NCI-H226 (cell line): Measurements from ENCODE around the gene DDX4.
"Not testable (repeated sequence)": the region's sequence is repeated elsewhere in the genome, so short reads cannot be mapped to it uniquely, and the experiment has no call there.

Experiments used
- DNase-seq: peaks from one replicate; pipeline ENCODE4 v3.0.0-alpha.2; 2015

The DDX4 gene

DNA sequence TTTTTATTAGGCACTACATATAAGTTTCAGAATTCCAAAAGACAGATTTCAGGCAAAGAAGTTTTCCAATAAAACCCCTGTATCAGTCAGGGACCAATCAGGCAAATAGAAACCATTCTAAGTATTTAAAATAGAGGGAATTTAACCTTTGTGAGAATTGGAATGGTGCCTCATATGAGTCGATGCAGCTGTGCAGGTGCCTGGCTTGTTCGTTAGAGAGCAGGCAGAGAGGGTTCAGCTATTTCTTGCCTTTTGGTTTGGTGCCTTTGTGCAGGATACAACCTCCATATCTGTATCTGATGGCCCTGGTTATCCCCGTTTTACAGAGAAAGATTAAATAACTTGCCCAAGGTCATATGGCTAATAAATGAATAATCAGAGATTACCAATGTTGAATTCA lies 6.0 kb upstream of the DDX4 start:
- no peak for DNase-seq

- no peak for DNase-seq
Measured at GRCh38 chr5:55732585-55732984, 5.3 kb upstream of the DDX4 start.

DNA sequence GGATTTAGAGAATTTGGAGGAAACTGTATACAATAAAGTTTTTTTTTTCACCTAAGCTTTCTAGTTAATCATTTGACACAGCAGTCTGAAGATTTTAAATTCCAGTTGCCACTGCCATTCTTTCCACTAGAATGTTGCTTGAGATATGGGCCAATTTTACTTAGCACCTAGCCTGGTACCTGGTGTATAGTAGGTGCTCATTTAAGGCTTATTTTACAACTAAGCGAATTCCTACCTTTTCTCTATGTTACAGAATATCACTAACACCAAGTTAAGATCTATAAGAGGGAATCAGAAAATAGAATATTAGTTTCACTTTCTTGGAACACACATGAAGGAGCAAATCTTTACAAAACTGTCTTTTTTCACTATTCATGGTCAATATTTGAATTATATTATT lies 3.2 kb upstream of the DDX4 start:
- no peak for DNase-seq

- no peak for DNase-seq
Measured at GRCh38 chr5:55742778-55743177, 4.9 kb downstream of the DDX4 start.

- no peak for DNase-seq
Measured at GRCh38 chr5:55747778-55748318, 10.0 kb downstream of the DDX4 start.

DNA sequence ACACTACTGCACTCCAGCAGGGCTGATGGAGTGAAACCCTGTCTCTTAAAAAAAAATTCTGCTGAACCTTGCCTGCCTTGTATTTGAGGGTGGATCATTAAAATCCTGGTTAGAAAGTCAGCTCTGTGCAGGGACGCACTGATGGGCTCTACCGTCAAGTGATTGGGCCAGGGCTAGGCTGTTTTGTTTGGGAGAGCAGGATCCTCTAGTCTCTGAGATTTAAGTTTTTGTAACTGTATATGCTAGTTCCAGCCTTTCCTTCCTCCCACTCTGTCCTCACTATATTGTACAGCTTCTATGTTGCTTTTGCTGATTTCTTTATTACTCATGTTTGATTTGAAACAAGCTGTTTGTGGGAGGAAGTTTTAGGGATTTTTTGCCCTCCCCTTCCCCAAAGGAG lies 11.5 kb downstream of the DDX4 start:
- no peak for DNase-seq

- DNase-seq, result no peak
Measured at GRCh38 chr5:55750063-55750462, 12.2 kb downstream of the DDX4 start.

GRCh38 chr5:55750499-55750898 lies 12.6 kb downstream of the DDX4 start:
- no peak for DNase-seq

DNA sequence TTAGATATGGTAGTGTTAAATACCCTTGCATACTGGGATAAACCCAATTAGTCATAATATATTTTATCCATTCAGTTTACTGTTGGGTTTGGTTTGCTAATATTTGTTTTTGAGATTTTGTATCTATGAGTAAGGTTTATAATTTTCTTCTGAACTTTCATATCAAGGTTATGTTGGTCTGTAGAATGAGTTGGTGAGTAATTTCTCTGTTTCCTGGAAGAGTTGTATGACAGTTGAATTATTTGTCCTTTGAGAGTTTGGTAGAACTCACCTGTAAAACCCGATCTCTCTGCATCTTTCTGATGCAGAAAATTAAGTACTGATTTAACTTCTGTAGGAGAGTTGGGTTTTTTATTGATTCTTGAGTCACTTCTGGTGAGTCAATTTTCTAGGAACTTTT lies 20.4 kb downstream of the DDX4 start:
- DNase-seq, result no peak

- DNase-seq, result no peak
Measured at GRCh38 chr5:55758714-55759113, 20.9 kb downstream of the DDX4 start.

- DNase-seq, result not testable (repeated sequence)
Measured at GRCh38 chr5:55761721-55762120, 23.9 kb downstream of the DDX4 start.

GRCh38 chr5:55763746-55764420 lies 26.0 kb downstream of the DDX4 start:
- DNase-seq, result no peak

- no peak for DNase-seq
Measured at GRCh38 chr5:55768279-55768678, 30.4 kb downstream of the DDX4 start.

DNA sequence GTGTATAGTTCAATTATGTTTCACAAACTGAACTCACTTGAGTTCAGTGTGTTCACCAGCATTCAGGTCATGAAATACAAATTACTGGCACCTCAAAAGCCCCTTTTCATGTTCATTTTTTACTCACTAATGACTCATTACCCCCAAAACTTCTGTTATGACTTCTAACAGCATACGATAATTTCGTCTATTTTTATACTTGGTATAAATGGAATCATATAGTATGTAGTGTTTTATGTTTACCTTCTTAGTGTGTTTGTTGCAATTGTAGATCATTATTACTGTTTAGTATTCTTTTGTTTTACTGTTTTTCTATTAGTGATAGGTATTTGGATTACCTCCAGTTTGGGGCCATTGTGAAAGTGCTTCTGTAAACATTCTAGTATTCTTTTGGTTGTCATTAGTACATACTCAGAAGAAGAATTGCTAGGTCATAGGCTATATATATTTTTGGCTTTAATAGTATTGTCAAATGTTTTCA lies 33.4 kb downstream of the DDX4 start:
- DNase-seq, result no peak

DNA sequence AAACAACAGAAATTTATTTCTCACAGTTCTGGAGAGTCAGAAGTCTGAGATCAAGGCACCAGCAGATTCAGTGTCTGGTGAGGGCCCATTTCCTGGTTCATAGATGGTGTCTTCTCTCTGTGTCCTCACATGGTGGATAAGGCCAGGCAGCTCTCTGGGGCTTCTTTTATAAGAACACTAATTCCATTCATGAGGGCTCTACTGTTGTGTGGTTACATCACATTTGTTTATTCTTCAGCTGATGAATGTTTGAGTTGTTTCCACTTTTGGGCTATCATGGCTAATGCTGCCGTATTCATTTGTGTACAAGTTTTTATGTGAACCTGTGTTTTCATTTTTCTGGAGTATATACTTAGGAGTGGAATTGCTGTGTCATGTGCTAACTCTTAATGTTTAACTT lies 35.2 kb downstream of the DDX4 start:
- DNase-seq, result no peak

- DNase-seq, result no peak
Measured at GRCh38 chr5:55777332-55777731, 39.5 kb downstream of the DDX4 start.

DNA sequence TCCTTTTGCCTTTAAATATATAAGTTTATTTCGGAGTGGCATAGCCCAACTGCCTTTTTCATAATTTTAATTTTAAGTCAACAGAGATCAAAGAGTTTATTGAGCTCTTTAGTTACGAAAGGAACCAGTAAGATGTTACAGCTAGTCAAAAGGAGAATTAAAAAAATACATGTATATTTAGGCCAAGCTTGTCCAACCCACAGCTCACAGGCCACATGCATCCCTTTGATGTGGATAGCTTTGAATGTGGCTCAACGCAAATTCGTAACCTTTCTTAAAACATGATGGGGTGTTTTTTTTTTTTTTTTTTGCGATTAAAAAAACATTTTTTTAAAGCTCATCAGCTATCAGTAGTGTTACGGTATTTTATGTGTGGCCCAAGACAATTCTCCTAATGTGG lies 63.1 kb downstream of the DDX4 start:
- DNase-seq, result no peak

DNA sequence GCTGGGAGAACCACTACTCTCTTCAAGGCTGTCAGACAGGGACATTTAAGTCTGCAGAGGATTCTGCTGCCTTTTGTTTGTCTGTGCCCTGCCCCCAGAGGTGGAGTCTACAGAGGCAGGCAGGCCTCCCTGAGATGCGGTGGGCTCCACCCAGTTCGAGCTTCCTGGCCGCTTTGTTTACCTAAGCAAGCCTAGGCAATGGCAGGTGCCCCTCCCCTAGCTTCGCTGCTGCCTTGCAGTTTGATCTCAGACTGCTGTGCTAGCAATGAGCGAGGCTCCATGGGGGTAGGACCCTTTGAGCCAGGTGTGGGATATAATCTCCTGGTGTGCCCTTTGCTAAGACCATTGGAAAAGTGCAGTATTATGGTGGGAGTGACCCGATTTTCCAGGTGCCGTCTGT lies 71.0 kb downstream of the DDX4 start:
- not testable (repeated sequence) for DNase-seq

DNA sequence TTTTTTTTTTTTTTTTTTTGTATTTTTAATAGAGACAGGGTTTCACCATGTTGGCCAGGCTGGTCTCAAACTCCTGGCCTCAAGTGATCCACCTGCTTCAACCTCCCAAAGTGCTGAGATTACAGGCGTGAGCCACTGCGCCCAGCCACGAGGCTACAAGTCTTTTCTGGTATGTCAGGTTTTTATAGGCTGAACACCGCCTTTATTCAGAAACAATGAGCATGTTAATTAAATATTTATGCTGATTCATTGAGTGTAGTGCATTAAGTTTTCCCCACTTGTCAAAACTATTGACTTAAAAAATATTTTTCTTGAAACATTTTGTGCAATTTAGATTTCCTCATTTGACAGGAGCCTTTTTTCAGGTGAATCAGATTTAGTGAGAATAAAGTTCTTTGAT lies 78.1 kb downstream of the DDX4 start:
- DNase-seq, result not testable (repeated sequence)

DNA sequence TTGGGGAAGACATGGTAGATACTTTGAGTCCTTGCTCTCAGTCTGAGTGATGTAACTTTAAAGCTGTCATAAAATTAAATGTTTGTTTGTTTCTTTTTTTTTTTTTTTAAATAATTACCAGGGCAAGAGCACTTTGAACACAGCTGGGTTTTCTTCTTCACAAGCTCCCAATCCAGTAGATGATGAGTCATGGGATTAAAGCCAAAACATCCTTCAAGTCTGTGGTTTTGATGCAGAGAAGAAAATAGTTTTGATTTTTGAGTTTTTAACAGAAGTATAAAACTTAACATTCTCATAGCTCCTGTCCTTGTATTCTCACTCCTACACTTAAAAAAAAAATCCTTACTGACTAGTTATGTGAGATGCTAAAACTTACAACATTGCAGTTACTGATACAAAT lies 78.5 kb downstream of the DDX4 start:
- DNase-seq, result peak; percentile 61

DNA sequence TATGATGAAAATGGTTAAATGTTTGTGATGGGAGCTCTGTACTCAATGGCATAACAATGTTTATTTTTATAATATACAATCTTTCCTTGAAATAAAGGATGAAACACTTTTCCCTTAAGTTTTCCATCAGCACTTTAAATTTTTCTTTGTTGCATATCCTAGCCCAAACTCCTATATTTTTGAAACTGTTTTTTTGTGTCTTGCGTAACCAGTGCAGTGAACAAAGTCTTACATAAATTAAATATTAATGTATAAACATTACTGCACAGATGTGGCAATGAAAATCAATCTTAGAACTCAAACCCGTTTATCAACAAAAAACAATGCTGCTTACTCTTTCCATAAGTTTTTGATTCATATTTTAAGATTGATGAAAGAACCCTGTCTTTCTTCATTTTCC lies 79.2 kb downstream of the DDX4 start:
- no peak for DNase-seq

DNA sequence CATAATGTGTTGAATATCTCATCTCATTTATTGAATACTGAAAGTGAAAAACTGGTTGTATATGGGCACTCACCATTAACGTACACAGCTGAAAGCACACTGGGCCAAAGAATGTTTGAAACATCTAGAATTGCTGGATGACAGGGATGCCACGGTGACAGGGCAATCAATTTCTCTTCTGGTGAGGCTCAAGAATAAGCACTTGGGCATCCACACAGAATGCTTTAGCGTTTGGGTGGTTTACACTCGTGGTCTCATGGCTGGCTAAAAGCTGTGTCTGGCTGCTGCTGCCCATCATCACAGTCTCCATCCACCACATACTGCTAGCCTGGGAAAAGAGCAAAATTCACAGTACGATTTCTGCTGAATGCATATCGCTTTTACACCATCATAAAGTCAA lies 82.6 kb downstream of the DDX4 start:
- DNase-seq, result no peak

DNA sequence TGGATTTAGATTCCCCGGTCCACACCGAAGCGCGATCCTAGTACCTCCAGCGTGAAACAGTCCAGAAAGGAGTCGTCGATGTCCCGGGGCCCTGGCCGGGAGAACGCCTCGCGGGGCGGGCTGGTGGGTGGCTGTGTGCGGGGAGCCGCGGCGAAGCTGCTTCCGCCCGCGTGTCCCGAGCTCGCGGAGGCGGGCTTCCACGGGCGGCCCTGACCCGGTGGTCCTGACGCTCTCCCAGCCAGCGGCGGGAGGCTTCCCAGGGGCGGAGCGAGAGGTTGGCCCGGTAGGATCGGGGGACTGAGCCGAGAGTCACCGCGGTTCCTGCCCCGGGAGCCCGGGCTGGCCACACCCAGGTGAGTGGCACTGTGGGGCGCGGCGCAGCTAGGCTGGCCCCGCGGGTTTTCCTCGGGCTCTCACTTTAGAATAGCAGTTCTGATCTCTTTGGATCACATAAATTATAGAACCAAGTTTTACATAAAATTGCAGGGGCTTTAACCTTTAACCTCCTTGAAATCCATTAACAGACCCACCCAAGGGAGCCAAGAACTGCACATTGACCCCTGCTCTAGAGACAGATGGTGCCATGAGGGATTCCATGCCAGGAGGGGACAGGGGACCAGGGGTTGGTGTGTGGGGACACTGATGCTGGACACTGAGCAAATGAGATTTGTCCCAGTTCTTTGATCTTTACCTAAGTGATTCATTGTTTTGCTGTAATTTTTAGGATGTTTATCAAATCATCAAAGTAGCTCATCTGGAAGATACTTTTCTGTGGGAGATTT lies 84.1 kb downstream of the DDX4 start:
- no peak for DNase-seq

DNA sequence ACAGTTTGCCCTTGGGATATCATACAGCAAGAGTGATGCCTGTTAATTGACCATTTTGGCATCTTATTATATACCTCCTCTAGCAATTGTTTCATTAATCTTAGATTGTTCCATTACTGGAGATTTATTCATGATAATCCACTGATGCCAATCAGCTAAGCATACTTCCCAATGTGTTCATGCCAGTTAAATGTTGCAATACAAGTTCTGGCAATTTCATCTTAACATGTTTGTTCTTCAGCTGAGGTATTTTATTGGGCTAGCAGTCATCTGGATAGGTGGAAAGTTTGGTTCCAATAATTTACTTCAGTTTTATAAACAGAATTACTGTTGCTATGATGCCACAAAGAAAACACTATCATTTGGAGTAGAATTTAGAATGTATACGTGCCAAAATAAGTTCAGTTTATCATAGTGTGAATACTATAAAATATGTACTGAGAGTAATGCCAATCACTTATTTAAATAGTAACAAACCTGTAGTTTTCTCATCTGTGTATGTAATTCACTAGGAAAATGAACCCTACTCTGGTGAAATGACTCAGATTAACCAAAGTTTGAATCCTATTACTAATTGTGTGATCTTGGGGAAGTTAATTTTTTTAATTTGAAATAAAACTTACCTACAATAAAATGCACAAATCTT lies 85.4 kb downstream of the DDX4 start:
- no peak for DNase-seq
